GM19023 (cell line): ENCODE results near the gene WDR72.
"Not testable (repeated sequence)": the region's sequence is repeated elsewhere in the genome, so short reads cannot be mapped to it uniquely, and the experiment has no call there.

ENCODE experiments used
- ATAC-seq: cut with Tn5 transposase; IDR thresholded peaks from one replicate; pipeline ENCODE4 v1.9.1; 2021; ENCODE audit warnings: mild to moderate bottlenecking, moderate library complexity; ENCODE audit not compliant: unreplicated experiment

The WDR72 gene

GRCh38 chr15:53591041-53591440 lies 168.4 kb downstream of the WDR72 start:
- no peak for ATAC-seq

GRCh38 chr15:53590380-53590779 lies 169.1 kb downstream of the WDR72 start:
- ATAC-seq: no peak

- ATAC-seq: no peak
Measured at GRCh38 chr15:53589520-53590057, 169.9 kb downstream of the WDR72 start.

- ATAC-seq: no peak
Measured at GRCh38 chr15:53588773-53589172, 170.7 kb downstream of the WDR72 start.

- peak; percentile 66 for ATAC-seq
Measured at GRCh38 chr15:53586799-53587198, 172.7 kb downstream of the WDR72 start.

GRCh38 chr15:53581513-53581912 lies 177.9 kb downstream of the WDR72 start:
- no peak for ATAC-seq

- no peak for ATAC-seq
Measured at GRCh38 chr15:53580366-53580765, 179.1 kb downstream of the WDR72 start.

- ATAC-seq: no peak
Measured at GRCh38 chr15:53576841-53577240, 182.6 kb downstream of the WDR72 start.

GRCh38 chr15:53573091-53573490 lies 186.4 kb downstream of the WDR72 start:
- ATAC-seq: no peak

- no peak for ATAC-seq
Measured at GRCh38 chr15:53569751-53570480, 189.5 kb downstream of the WDR72 start.

- ATAC-seq: no peak
Measured at GRCh38 chr15:53566912-53567311, 192.6 kb downstream of the WDR72 start.

GRCh38 chr15:53565721-53566120 lies 193.7 kb downstream of the WDR72 start:
- ATAC-seq: no peak

GRCh38 chr15:53564647-53565046 lies 194.8 kb downstream of the WDR72 start:
- no peak for ATAC-seq

GRCh38 chr15:53563627-53564026 lies 195.8 kb downstream of the WDR72 start:
- ATAC-seq: no peak

GRCh38 chr15:53559364-53560277 lies 199.8 kb downstream of the WDR72 start:
- ATAC-seq: no peak

GRCh38 chr15:53558384-53558783 lies 201.1 kb downstream of the WDR72 start:
- ATAC-seq: no peak

GRCh38 chr15:53555226-53555625 lies 204.2 kb downstream of the WDR72 start:
- ATAC-seq: no peak

GRCh38 chr15:53549697-53550305 lies 209.7 kb downstream of the WDR72 start:
- ATAC-seq: no peak

- ATAC-seq: no peak
Measured at GRCh38 chr15:53548236-53548635, 211.2 kb downstream of the WDR72 start.

- not testable (repeated sequence) for ATAC-seq
Measured at GRCh38 chr15:53540626-53541300, 218.7 kb downstream of the WDR72 start.

- ATAC-seq: no peak
Measured at GRCh38 chr15:53539878-53540277, 219.6 kb downstream of the WDR72 start.
